HepG2 (cell line): ENCODE results near the gene CHN2. TPM values are rescaled to one million over a fixed set of nuclear protein-coding genes. Genes with fewer than 3 reads are reported as not detected.

Experiments
- ATAC-seq: fragments of 200-7000 bp; cut with Tn5 transposase; 3 replicates; pipeline ENCODE4 v1.9.1; 2020; ENCODE audit warnings: mild to moderate bottlenecking, moderate library complexity
- BruUV-seq: library from RNA; stranded (reverse); fragments of 400-500 nt; replicated peaks from 2 replicates; lab custom pipeline; 2021; lab: Mats Ljungman, UMichigan
- CTCF ChIA-PET: fragments of 300-600 bp; formaldehyde crosslinking; extraction: SDS; loops from one replicate; lab custom pipeline; 2021; ENCODE audit warnings: low total read pairs, inconsistent platforms, low intra/inter-chr PET ratio; lab: Yijun Ruan, JAX
- POLR2A ChIA-PET: fragments of 350-600 bp; sonication (Branson Sonifier 250); formaldehyde crosslinking; loops from one replicate; lab custom pipeline; 2020; ENCODE audit warnings: antibody characterized with exemption, inconsistent platforms; lab: Yijun Ruan, JAX
- DNase-seq: peaks from one replicate; pipeline ENCODE4 v3.0.0-alpha.2; 2015; ENCODE audit warnings: low spot score
- FAIRE-seq: peaks from 3 replicates; lab custom pipeline; 2011; peaks lifted over from hg19 to GRCh38; lab: Jason Lieb, UNC
- H2AFZ ChIP-seq: one replicate; pipeline ENCODE4 v1.6.1; 2011; ENCODE audit warnings: low read length, inconsistent platforms
- H3K27ac ChIP-seq: fragments of 300-600 bp; 3 replicates; pipeline ENCODE4 v1.8.0; 2011; ENCODE audit warnings: mixed run types, mild to moderate bottlenecking, mixed read lengths, low read length, inconsistent platforms; ENCODE audit not compliant: insufficient read depth; ENCODE audit errors: extremely low read length
- H3K27me3 ChIP-seq, 2 experiments: fragments of 200-600 bp in 1 of 2; 2 replicates in 1 of 2; 3 replicates in 1 of 2; pipeline versions ENCODE4 v1.6.0 to v1.8.0; 2011; ENCODE audit warnings: low read length in 2 of 2, mild to moderate bottlenecking in 2 of 2, moderate library complexity in 2 of 2, inconsistent platforms in 1 of 2; ENCODE audit not compliant: insufficient read depth in 2 of 2, control insufficient read depth in 1 of 2
- H3K36me3 ChIP-seq, 2 experiments: fragments of 200-600 bp in 1 of 2; replicated peaks in 1 of 2; 2 replicates in 1 of 2; 3 replicates in 1 of 2; pipeline versions ENCODE4 v1.5.1 to v1.8.0; 2011; ENCODE audit warnings: low read length in 2 of 2, inconsistent platforms in 1 of 2; ENCODE audit not compliant: insufficient read depth in 2 of 2, control insufficient read depth in 1 of 2
- H3K4me1 ChIP-seq: 2 replicates; pipeline ENCODE4 v1.5.1; 2012; ENCODE audit warnings: low read length, inconsistent platforms; ENCODE audit not compliant: insufficient read depth
- H3K4me2 ChIP-seq: 2 replicates; pipeline ENCODE4 v1.6.0; 2011; ENCODE audit warnings: low read depth, low read length, inconsistent platforms
- H3K4me3 ChIP-seq, 3 experiments: fragments of 200-600 bp in 1 of 3; sonication (generic), shearing (Covaris generic) in 1 of 3; replicated peaks in 1 of 3; 2 replicates each; pipeline ENCODE4 v1.5.1; 2011 to 2016; ENCODE audit warnings: low read length in 3 of 3, inconsistent platforms in 2 of 3, low read depth in 2 of 3, mild to moderate bottlenecking in 2 of 3, control low read depth in 1 of 3, mixed read lengths in 1 of 3; ENCODE audit not compliant: insufficient read depth in 1 of 3
- H3K79me2 ChIP-seq: one replicate; pipeline ENCODE4 v1.6.1; 2011; ENCODE audit warnings: low read length, inconsistent platforms; ENCODE audit not compliant: insufficient read depth
- H3K9ac ChIP-seq: 2 replicates; pipeline ENCODE4 v1.6.0; 2011; ENCODE audit warnings: mild to moderate bottlenecking, low read depth, low read length, inconsistent platforms; ENCODE audit not compliant: insufficient read depth
- H3K9me3 ChIP-seq: 2 replicates; pipeline ENCODE4 v1.5.1; 2012; ENCODE audit warnings: mild to moderate bottlenecking, low read length
- H4K20me1 ChIP-seq: 2 replicates; pipeline ENCODE4 v1.6.0; 2011; ENCODE audit warnings: inconsistent platforms, mild to moderate bottlenecking, low read length, moderate library complexity; ENCODE audit not compliant: insufficient read depth
- ELF1 ChIP-seq: sonication (generic); formaldehyde crosslinking; IDR thresholded peaks from 2 replicates; pipeline ENCODE4 v1.4.0; 2020; ENCODE audit warnings: missing genetic modification reagents
- HNRNPK ChIP-seq: fragments of 200-400 bp; formaldehyde crosslinking; IDR thresholded peaks from 2 replicates; pipeline ENCODE4 v1.6.1; 2018; ENCODE audit warnings: low read length, low read depth, moderate library complexity, mild to moderate bottlenecking; ENCODE audit not compliant: poor library complexity, severe bottlenecking
- PCBP2 ChIP-seq: fragments of 200-400 bp; formaldehyde crosslinking; optimal IDR thresholded peaks from 2 replicates; pipeline ENCODE3; 2018; ENCODE audit warnings: low read length, low read depth; ENCODE audit not compliant: poor library complexity, severe bottlenecking
- SMAD9 ChIP-seq: sonication (generic); formaldehyde crosslinking; IDR thresholded peaks from 2 replicates; pipeline ENCODE4 v1.5.1; 2020; ENCODE audit warnings: mild to moderate bottlenecking, missing genetic modification reagents
- WGBS: methylation state at CpG from one replicate; pipeline ENCODE4 v1.1.6; 2017; ENCODE audit warnings: low lambda C conversion rate; 5-methylcytosine and 5-hydroxymethylcytosine counted together
- in situ Hi-C: cut with HindIII; loops from 2 replicates; pipeline ENCODE4 v1.10.0; 2017; ENCODE audit warnings: low pct_unique_long_range_greater_than_20kb; ENCODE audit not compliant: extremely low pct_ligation_motif_present
- intact Hi-C: fragments of 100-400 bp; cut with micrococcal nuclease; formaldehyde crosslinking; loops from one replicate; pipeline ENCODE4 v1.10.0; 2022; ENCODE audit not compliant: unreplicated experiment
- polyA plus RNA-seq, 8 experiments: library from polyadenylated mRNA; depleted of rRNA in 3 of 8; stranded (reverse) in 7 of 8; unstranded in 1 of 8; fragments of >200 nt; fragmentation: Illumina TruSeq in 4 of 8; extraction: Trizol in 4 of 8; gene quantifications; 2 replicates each; pipeline versions ENCODE4 v1.2.1 to v1.2.3, GENCODE V29; 2011 to 2016; ENCODE audit warnings: low read depth in 4 of 8, missing spikeins in 1 of 8, mixed read lengths in 1 of 8; ENCODE audit not compliant: insufficient read depth in 1 of 8
- total RNA-seq, 5 experiments: library from RNA; depleted of rRNA; stranded (reverse); fragments of >200 nt; fragmentation: Illumina TruSeq; extraction: Trizol; gene quantifications; 2 replicates each; pipeline ENCODE4 v1.2.3, GENCODE V29; 2016; ENCODE audit warnings: low read depth in 1 of 5
- TF ChIP-seq, protein P1 (sequence below): sonication (generic); formaldehyde crosslinking; IDR thresholded peaks from 2 replicates; pipeline ENCODE4 v1.4.0; 2020; ENCODE audit warnings: missing genetic modification reagents, borderline replicate concordance

Gene CHN2
- total and polyA plus RNA-seq, 2 of the 13 experiments (the other 11 are each of a cell fraction or from before 2014, with no cell fraction given): 23.5 to 30.5 TPM

GRCh38 chr7:29386196-29386765, 191.7 kb downstream of the CHN2 start (continued):
- TF ChIP-seq, protein P1, sequence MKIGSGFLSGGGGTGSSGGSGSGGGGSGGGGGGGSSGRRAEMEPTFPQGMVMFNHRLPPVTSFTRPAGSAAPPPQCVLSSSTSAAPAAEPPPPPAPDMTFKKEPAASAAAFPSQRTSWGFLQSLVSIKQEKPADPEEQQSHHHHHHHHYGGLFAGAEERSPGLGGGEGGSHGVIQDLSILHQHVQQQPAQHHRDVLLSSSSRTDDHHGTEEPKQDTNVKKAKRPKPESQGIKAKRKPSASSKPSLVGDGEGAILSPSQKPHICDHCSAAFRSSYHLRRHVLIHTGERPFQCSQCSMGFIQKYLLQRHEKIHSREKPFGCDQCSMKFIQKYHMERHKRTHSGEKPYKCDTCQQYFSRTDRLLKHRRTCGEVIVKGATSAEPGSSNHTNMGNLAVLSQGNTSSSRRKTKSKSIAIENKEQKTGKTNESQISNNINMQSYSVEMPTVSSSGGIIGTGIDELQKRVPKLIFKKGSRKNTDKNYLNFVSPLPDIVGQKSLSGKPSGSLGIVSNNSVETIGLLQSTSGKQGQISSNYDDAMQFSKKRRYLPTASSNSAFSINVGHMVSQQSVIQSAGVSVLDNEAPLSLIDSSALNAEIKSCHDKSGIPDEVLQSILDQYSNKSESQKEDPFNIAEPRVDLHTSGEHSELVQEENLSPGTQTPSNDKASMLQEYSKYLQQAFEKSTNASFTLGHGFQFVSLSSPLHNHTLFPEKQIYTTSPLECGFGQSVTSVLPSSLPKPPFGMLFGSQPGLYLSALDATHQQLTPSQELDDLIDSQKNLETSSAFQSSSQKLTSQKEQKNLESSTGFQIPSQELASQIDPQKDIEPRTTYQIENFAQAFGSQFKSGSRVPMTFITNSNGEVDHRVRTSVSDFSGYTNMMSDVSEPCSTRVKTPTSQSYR: no peak
- TF ChIP-seq, all 625 proteins: peak for 0

DNA sequence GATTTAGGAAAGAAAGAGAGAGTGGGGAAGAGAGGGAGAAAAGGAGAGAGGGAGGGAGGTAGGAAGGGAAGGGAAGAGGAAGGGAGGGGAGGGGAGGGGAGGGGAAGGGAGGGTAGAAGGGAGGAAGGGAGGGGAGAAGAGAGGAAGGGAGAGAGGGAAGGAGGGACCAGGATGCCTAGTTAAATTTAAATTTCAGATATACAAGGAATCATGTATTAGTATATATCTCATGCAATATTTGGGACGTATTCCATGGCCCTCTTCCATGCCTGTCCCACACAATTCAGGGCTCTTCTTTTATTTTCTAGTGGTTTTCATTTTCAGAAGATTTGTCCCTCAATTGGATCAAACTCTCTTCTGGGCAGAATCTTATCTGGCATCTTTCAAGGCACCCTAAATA, 196.7 kb downstream of the CHN2 start:
- TF ChIP-seq ELF1 (CRISPR knock-in tag) (no peak), PCBP2 (peak; percentile 72), HNRNPK (peak; percentile 98), SMAD9 (CRISPR knock-in tag) (no peak)
- DNase-seq: no peak
- Histone ChIP-seq H3K27me3 (no peaks in the 10 kb centered on the region), H3K4me1 (no peaks in the 10 kb centered on the region), H3K36me3 (peaks cover 5 to 16% of the 10 kb centered on the region in 2 experiments; a peak in 3 of 5 replicates), H3K27ac (no peak overlapping the region), H3K4me2 (no peak overlapping the region), H4K20me1 (no peaks in the 10 kb centered on the region; the same call in 1 of the 2 replicates), H3K9me3 (no peaks in the 10 kb centered on the region), H2AFZ (no peak overlapping the region), H3K4me3 (no peak overlapping the region), H3K9ac (no peak overlapping the region), H3K79me2 (no peaks in the 10 kb centered on the region)
- ChIA-PET POLR2A (no interaction called here), CTCF (no interaction called here)
- no peak for FAIRE-seq
- intact Hi-C loops: no loop called here
- 100% methylated on average over 1 of the region's 1 CpG for WGBS
- BruUV-seq: no TSS peak
- in situ Hi-C loops: no loop called here
- no peak for ATAC-seq
